Ishikawa (cell line): ENCODE data around the gene PTTG1.

Experiments used
- CEBPB ChIP-seq: IDR thresholded peaks from 2 replicates; pipeline ENCODE4 v1.6.1; 2012
- CREB1 ChIP-seq: IDR thresholded peaks from 2 replicates; pipeline ENCODE4 v1.6.1; 2012; ENCODE audit warnings: low read depth
- EGR1 ChIP-seq: IDR thresholded peaks from 2 replicates; pipeline ENCODE4 v1.6.1; 2012
- EP300 ChIP-seq: IDR thresholded peaks from 2 replicates; pipeline ENCODE4 v1.6.1; 2012; ENCODE audit warnings: borderline replicate concordance
- FOXM1 ChIP-seq: IDR thresholded peaks from 2 replicates; pipeline ENCODE4 v1.6.1; 2012; ENCODE audit warnings: low read depth, borderline replicate concordance
- MAX ChIP-seq: IDR thresholded peaks from 2 replicates; pipeline ENCODE4 v1.6.1; 2012
- NFIC ChIP-seq: IDR thresholded peaks from 2 replicates; pipeline ENCODE4 v1.6.1; 2012
- RAD21 ChIP-seq: IDR thresholded peaks from 2 replicates; pipeline ENCODE4 v1.6.1; 2012; ENCODE audit warnings: low read depth
- REST ChIP-seq: IDR thresholded peaks from 2 replicates; pipeline ENCODE4 v1.6.1; 2012; ENCODE audit warnings: low read depth, mild to moderate bottlenecking
- TAF1 ChIP-seq: IDR thresholded peaks from 2 replicates; pipeline ENCODE4 v1.6.1; 2012; ENCODE audit warnings: low read depth, mild to moderate bottlenecking
- TCF12 ChIP-seq: IDR thresholded peaks from 2 replicates; pipeline ENCODE4 v1.6.1; 2012; ENCODE audit warnings: low read depth
- TEAD4 ChIP-seq: IDR thresholded peaks from 2 replicates; pipeline ENCODE4 v1.6.1; 2012
- YY1 ChIP-seq: IDR thresholded peaks from 2 replicates; pipeline ENCODE4 v1.6.1; 2012; ENCODE audit warnings: low read depth
- ZBTB7A ChIP-seq: IDR thresholded peaks from 2 replicates; pipeline ENCODE4 v1.6.1; 2012; ENCODE audit warnings: low read depth
- TF ChIP-seq, protein P1 (sequence below): IDR thresholded peaks from 2 replicates; pipeline ENCODE4 v1.6.1; 2012

PTTG1 gene

GRCh38 chr5:160384681-160385080, 37.0 kb upstream of the PTTG1 start:
- TF ChIP-seq RAD21 (no peak), EP300 (no peak), CREB1 (no peak), NFIC (no peak), FOXM1 (no peak), TEAD4 (no peak)
- TF ChIP-seq, protein P1, sequence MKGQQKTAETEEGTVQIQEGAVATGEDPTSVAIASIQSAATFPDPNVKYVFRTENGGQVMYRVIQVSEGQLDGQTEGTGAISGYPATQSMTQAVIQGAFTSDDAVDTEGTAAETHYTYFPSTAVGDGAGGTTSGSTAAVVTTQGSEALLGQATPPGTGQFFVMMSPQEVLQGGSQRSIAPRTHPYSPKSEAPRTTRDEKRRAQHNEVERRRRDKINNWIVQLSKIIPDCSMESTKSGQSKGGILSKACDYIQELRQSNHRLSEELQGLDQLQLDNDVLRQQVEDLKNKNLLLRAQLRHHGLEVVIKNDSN, result no peak

GRCh38 chr5:160385496-160385895, 36.2 kb upstream of the PTTG1 start:
- no peak for TF ChIP-seq NFIC
- TF ChIP-seq YY1, result no peak
- TF ChIP-seq, protein P1, result no peak
- TF ChIP-seq RAD21, result no peak
- no peak for TF ChIP-seq ZBTB7A

- TF ChIP-seq TAF1 (no peak), REST (no peak), RAD21 (no peak), EP300 (no peak), TCF12 (no peak), YY1 (no peak), EGR1 (no peak), CREB1 (no peak), CEBPB (no peak), MAX (no peak), ZBTB7A (no peak), FOXM1 (no peak), TEAD4 (no peak), NFIC (no peak)
- TF ChIP-seq, protein P1, result no peak
These were observed 34.2 kb upstream of the PTTG1 start for GRCh38 chr5:160387445-160387844.

GRCh38 chr5:160390787-160391696, 30.6 kb upstream of the PTTG1 start:
- TF ChIP-seq TCF12, result no peak
- peak; percentile 57 for TF ChIP-seq RAD21

DNA sequence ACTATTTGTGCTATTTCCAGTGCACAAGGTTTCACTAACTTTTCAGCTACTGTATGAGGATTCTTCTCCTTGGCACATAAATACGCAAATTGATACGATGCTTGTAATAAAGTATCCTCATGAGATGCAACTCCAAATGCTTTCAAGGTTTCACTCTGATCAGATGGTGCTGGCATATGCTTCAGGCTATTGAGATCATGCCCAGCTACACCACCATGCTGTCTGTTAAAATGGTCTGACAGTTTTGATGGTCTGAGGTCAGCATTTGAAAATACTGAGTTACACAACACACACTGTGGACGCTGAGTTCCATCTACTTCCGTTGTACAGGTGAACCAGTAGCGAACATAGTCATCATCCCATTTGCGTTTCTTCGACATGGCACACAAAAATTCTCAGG, 26.5 kb upstream of the PTTG1 start:
- TF ChIP-seq REST (no peak), RAD21 (no peak), TEAD4 (no peak), MAX (no peak), EGR1 (no peak), ZBTB7A (no peak), NFIC (no peak), FOXM1 (no peak), TCF12 (no peak), TAF1 (no peak), EP300 (no peak), CEBPB (no peak), CREB1 (no peak), YY1 (no peak)
- TF ChIP-seq, protein P1, result no peak

GRCh38 chr5:160397492-160397891, 24.2 kb upstream of the PTTG1 start:
- TF ChIP-seq MAX (no peak), TAF1 (no peak)
